PC-9 (cell line): ENCODE results near the gene UBTF. TPM values are rescaled to one million over a fixed set of nuclear protein-coding genes. Genes with fewer than 3 reads are reported as not detected.

Experiments used
- BruUV-seq: library from RNA; stranded (reverse); fragments of 400-500 nt; replicated peaks from 2 replicates; lab custom pipeline; 2021; lab: Mats Ljungman, UMichigan
- CTCF ChIA-PET: fragments of 300-600 bp; sonication (Branson Sonifier 250); formaldehyde crosslinking; loops from one replicate; lab custom pipeline; 2022; ENCODE audit warnings: antibody characterized with exemption; lab: Charles Lee
- POLR2A ChIA-PET: fragments of 300-600 bp; sonication (Branson Sonifier 250); formaldehyde crosslinking; loops from one replicate; lab custom pipeline; 2022; ENCODE audit warnings: antibody characterized with exemption; ENCODE audit not compliant: unreplicated experiment; lab: Charles Lee
- DNase-seq, 2 experiments: peaks; one replicate each; pipeline versions ENCODE4 v3.0.0 to v3.0.0-alpha.2; 2015 to 2022; ENCODE audit warnings: mixed read lengths in 1 of 2
- H2AFZ ChIP-seq: fragments of 200-600 bp; sonication (generic); 2 replicates; pipeline ENCODE4 v1.8.1; 2017; ENCODE audit warnings: antibody characterized with exemption
- H3F3A ChIP-seq: fragments of 200-600 bp; sonication (generic); 2 replicates; pipeline ENCODE4 v1.8.1; 2017; ENCODE audit warnings: antibody characterized with exemption, mild to moderate bottlenecking, low read depth; ENCODE audit not compliant: insufficient read depth
- H3K27ac ChIP-seq: fragments of 200-600 bp; sonication (generic); 2 replicates; pipeline ENCODE4 v1.6.1; 2016; ENCODE audit warnings: mixed run types
- H3K27me3 ChIP-seq: fragments of 200-600 bp; sonication (generic); 2 replicates; pipeline ENCODE4 v1.6.1; 2016; ENCODE audit warnings: low read depth, mixed run types; ENCODE audit not compliant: insufficient read depth
- H3K36me3 ChIP-seq: fragments of 200-600 bp; sonication (generic); 2 replicates; pipeline ENCODE4 v1.6.1; 2016; ENCODE audit warnings: low read depth, mixed run types
- H3K4me1 ChIP-seq: fragments of 200-600 bp; sonication (generic); replicated peaks from 2 replicates; pipeline ENCODE4 v1.6.1; 2016; ENCODE audit warnings: mixed run types; ENCODE audit not compliant: insufficient read depth
- H3K4me2 ChIP-seq: fragments of 200-600 bp; sonication (generic); 2 replicates; pipeline ENCODE4 v1.6.1; 2017; ENCODE audit warnings: mixed run types
- H3K4me3 ChIP-seq: fragments of 200-600 bp; sonication (generic); 2 replicates; pipeline ENCODE4 v1.6.1; 2016; ENCODE audit warnings: mixed run types
- H3K79me2 ChIP-seq: fragments of 200-600 bp; sonication (generic); 2 replicates; pipeline ENCODE4 v1.6.1; 2017; ENCODE audit warnings: low read depth, mixed run types
- H3K9me2 ChIP-seq: fragments of 200-600 bp; sonication (generic); 2 replicates; pipeline ENCODE4 v1.8.1; 2017; ENCODE audit warnings: mild to moderate bottlenecking; ENCODE audit not compliant: insufficient read depth
- H3K9me3 ChIP-seq: fragments of 200-600 bp; sonication (generic); 2 replicates; pipeline ENCODE4 v1.8.1; 2016; ENCODE audit warnings: low read depth; ENCODE audit not compliant: insufficient read depth
- H4K20me1 ChIP-seq: fragments of 200-600 bp; sonication (generic); 2 replicates; pipeline ENCODE4 v1.8.1; 2017; ENCODE audit not compliant: insufficient read depth
- CTCF ChIP-seq: fragments of 200-600 bp; sonication (generic); conservative IDR thresholded peaks from 2 replicates; pipeline ENCODE4 v1.6.1; 2017; ENCODE audit warnings: mixed run types, antibody characterized with exemption, mild to moderate bottlenecking, moderate library complexity
- EZH2 ChIP-seq: fragments of 200-600 bp; sonication (generic); IDR thresholded peaks from 2 replicates; pipeline ENCODE4 v1.8.0; 2017; ENCODE audit warnings: antibody characterized with exemption, low read depth
- intact Hi-C: fragments of 100-400 bp; cut with micrococcal nuclease; formaldehyde crosslinking; loops from one replicate; pipeline ENCODE4 v1.10.0; 2022; ENCODE audit not compliant: unreplicated experiment
- total RNA-seq: library from RNA; stranded (reverse); gene quantifications from 2 replicates; pipeline ENCODE4 v1.2.3, GENCODE V29; 2021

The UBTF gene
- total RNA-seq, 1 experiment from 2014 or later: 61.7 TPM

- POLR2A ChIA-PET: no interaction called here
- no peak for TF ChIP-seq CTCF
- TF ChIP-seq EZH2: no peak
- Histone ChIP-seq H3K4me1 (no peaks in the 10 kb centered on the region), H4K20me1 (no peaks in the 10 kb centered on the region), H3K27me3 (peaks cover 12% of the 10 kb centered on the region), H3K27ac (no peak overlapping the region), H2AFZ (no peak overlapping the region), H3F3A (no peaks in the 10 kb centered on the region), H3K9me2 (no peaks in the 10 kb centered on the region), H3K79me2 (no peaks in the 10 kb centered on the region), H3K4me2 (no peak overlapping the region), H3K4me3 (no peak overlapping the region), H3K9me3 (no peaks in the 10 kb centered on the region), H3K36me3 (no peaks in the 10 kb centered on the region)
- no TSS peak for BruUV-seq
- no peak for DNase-seq
- CTCF ChIA-PET: no interaction called here
- intact Hi-C loops: no loop called here
These were observed 43.3 kb upstream of the UBTF start for GRCh38 chr17:44262654-44263225.

DNA sequence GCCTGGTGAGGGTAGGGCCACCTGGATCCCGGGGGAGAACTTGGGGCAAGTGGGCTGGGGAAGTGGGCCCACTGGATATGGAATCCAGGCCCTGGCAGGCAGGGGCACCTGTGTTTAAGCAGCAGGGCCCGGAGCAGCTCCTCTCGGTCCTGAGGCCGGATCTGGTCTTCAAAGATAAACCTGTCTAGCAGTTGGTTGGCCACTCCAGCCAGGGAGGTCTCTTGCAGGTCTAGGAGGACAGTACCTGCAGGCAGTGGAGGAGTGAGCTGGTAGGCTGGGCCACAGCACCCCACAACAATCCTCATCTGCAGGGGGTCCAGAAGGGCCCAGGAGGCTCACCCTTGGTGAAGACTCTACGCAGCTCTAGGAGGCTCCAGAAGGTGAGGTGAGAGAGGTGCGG lies 40.8 kb upstream of the UBTF start:
- Histone ChIP-seq H4K20me1 (no peaks in the 10 kb centered on the region), H3K36me3 (no peaks in the 10 kb centered on the region), H3K27ac (no peak overlapping the region), H3K9me2 (no peaks in the 10 kb centered on the region), H3K4me2 (no peak overlapping the region), H3K79me2 (no peaks in the 10 kb centered on the region), H3K4me1 (no peaks in the 10 kb centered on the region), H3K27me3 (peaks cover 24% of the 10 kb centered on the region), H3F3A (no peaks in the 10 kb centered on the region), H3K4me3 (no peak overlapping the region), H2AFZ (no peak overlapping the region), H3K9me3 (no peaks in the 10 kb centered on the region)
- POLR2A ChIA-PET: no interaction called here
- DNase-seq: no peak
- BruUV-seq: no TSS peak
- TF ChIP-seq CTCF (no peak), EZH2 (no peak)
- CTCF ChIA-PET: no interaction called here
- intact Hi-C loops: no loop called here

GRCh38 chr17:44258811-44259351 lies 39.4 kb upstream of the UBTF start:
- Histone ChIP-seq H3K9me3 (no peaks in the 10 kb centered on the region), H2AFZ (no peak overlapping the region), H4K20me1 (no peaks in the 10 kb centered on the region), H3K79me2 (no peaks in the 10 kb centered on the region), H3K4me2 (no peak overlapping the region), H3K4me3 (no peak overlapping the region), H3K27ac (no peak overlapping the region), H3K4me1 (no peaks in the 10 kb centered on the region), H3F3A (no peaks in the 10 kb centered on the region), H3K27me3 (peaks cover 38% of the 10 kb centered on the region), H3K9me2 (no peaks in the 10 kb centered on the region), H3K36me3 (no peaks in the 10 kb centered on the region)
- no peak for DNase-seq
- ChIA-PET CTCF (no interaction called here), POLR2A (no interaction called here)
- TF ChIP-seq CTCF (no peak), EZH2 (no peak)
- intact Hi-C loops: no loop called here
- no TSS peak for BruUV-seq
